Activated CD4-positive, CD25-positive, alpha-beta regulatory T cell treated with anti-CD3 and anti-CD28 coated beads, Interleukin-2, amount 50 U/mL, for 72 hours (primary cell): ENCODE measurements around the gene MXRA7.
"Not testable (repeated sequence)": the region's sequence is repeated elsewhere in the genome, so short reads cannot be mapped to it uniquely, and the experiment has no call there.

ENCODE experiments used
- DNase-seq: peaks from one replicate; pipeline ENCODE4 v3.0.0; 2021

MXRA7 gene, protein sequence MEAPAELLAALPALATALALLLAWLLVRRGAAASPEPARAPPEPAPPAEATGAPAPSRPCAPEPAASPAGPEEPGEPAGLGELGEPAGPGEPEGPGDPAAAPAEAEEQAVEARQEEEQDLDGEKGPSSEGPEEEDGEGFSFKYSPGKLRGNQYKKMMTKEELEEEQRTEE

DNA sequence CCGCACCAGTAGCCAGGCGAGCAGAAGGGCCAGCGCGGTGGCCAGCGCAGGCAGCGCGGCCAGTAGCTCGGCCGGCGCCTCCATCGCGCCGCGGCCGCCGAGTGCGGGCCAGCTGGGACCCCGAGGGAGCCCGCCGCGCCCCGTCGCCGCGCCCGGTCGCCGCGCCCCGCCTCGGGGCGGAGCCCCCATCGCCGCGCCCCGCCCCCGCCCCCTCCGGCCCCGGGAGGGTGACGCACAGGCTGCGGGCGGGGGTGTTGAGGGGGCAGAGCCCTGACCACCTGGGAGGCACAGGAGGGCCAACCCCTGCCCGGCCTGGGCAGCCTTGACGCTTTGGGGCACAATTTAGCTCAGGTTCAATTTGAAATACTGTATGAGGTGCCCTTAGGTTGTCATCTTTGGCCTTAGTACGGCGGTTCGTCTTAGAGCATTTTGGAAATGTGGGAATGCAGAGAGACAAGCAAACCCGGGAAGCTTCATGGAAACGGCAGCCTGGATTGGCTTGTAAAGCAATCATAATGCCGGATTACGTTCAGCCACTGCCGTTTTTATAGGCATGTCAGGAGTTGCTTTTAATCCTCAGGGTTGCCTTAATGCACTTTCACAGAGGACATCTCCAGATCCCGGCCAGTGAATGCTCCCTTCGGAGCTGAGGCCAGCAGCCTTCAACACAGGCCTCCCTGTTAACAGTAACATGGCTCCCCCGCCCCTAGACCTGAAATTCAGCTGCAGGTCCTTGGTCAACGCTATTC lies at the start of gene MXRA7:
Gene MXRA7, minus strand, starts transcription at position 103 of the 749 bp plus-strand sequence. Its CDS starts 19 bp downstream, at position 84.
- DNase-seq = peak; percentile 42

GRCh38 chr17:76758570-76758969 lies 47.8 kb upstream of the MXRA7 start:
- DNase-seq = no peak

DNA sequence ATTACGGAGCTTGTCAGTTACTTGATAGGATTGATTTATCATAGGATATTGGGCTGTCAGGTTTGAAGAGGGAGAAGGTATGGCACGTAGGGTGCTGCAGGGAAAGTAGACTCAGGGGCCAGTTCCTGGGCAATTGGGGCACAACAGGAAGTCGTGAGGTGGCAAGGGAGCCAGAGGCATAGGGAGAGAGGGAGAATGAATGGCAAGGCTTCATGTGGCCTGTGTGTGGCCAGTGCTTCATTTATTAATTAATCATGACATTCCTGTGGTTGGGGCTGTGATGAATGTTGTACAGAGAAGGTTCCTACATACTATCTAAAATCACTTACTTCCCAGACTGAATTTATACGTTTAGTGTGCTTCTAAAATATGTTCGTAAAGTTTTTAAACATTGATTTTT lies 46.5 kb upstream of the MXRA7 start:
- DNase-seq = no peak

DNA sequence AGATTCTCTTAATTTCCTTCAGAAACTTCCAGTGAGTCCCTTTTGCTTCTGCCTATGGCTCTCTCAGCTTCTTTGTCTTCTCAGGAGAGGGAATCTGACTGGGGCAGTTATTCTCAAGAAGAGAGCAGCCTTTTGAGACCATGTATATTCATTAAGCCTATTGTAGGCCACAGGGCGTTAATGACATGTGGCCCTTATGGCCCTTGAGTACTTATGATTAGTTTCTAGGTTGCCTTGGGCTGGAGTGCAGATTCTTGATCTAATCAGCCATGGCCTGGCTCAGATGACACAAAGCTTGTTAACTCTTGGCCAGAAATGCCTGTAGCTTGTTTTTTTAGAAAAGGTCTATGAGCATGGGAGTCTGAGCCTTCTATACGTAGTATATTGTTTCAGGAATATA lies 44.5 kb upstream of the MXRA7 start:
- no peak for DNase-seq

DNA sequence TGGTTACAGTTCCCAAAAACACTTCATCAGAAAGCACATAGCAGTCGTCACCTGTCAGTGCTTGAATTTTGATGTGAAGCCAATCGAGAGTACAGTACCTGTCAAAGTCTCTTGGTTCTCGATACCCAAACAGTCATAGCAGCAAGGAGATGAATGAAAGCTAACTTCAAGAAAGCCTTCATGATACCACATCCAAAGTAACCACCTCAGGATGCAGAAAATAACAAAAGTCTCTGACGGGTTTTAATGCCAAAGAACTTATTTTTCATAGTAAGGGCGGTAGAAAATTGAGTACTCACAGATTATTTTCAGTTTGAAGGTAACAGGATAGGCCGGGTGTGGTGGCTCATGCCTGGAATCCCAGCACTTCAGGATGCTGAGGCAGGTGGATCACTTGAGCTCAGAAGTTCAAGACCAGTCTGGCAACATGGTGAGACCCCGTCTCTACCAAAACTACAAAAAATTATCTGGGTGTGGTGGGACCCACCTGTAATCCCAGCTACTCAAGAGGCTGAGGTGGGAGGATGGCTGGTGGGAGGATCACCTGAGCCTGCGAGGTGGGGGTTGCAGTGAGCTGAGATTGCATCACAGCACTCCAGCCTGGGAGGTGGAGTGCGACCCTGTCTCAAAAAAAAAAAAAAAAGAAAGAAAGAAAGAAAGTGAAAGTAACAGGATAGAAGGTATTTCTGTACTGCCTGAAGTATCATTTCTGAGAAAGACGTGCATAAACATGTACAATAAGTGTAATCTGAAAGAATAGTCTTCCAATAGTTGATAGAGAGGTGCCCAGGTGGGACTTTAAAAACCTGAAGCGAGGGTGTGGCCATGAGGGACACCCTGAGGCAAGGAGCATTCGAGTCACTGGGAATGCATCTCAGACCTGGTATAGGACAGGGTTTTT lies 42.5 kb upstream of the MXRA7 start:
- DNase-seq = no peak

- no peak for DNase-seq
These were observed 41.2 kb upstream of the MXRA7 start for GRCh38 chr17:76752006-76752405.

DNA sequence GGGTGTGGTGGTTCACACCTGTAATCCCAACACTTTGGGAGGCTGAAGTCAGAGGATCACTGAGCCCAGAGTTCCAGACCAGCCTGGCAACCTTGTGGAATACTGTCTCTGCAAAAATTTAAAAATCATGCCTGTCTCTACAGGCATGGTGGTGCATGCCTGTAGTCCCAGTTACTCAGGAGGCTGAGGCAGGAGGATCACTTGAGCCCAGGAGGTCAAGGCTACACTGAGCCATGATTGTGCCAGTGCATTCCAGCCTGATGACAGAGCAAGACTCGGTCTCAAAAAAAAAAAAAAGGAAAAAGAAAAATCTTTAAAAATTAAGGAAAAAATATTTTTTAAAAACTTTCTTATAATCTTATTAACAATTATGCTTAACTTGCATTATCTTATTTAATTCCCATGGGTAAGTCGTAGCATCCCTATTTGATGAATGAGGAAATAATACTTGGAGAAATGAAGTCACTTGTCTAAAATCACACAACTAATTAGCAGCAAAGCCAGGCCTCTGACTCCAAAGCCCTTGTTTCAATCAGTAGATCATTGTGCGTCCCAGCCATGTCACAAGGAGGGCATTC lies 40.7 kb upstream of the MXRA7 start:
- DNase-seq = no peak

DNA sequence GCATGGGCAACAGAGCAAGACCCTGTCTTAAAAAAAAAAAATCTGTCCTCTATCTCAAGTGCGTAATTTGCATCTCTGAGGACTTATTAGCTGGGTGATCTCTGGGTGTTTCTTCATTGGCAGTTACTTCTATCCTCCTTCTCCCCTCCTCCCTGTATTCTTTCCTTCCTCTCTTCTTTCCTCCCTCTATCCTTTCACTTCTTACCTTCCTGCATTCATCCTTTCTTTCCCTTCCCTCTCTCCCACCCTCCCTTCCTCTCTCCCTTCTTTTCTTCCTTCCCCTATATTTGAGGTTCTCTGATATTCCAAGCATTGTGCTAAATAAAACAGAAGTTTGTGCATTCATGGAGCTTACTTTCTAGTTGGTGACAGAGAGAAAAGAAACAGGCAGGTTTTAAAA lies 37.9 kb upstream of the MXRA7 start:
- no peak for DNase-seq

DNA sequence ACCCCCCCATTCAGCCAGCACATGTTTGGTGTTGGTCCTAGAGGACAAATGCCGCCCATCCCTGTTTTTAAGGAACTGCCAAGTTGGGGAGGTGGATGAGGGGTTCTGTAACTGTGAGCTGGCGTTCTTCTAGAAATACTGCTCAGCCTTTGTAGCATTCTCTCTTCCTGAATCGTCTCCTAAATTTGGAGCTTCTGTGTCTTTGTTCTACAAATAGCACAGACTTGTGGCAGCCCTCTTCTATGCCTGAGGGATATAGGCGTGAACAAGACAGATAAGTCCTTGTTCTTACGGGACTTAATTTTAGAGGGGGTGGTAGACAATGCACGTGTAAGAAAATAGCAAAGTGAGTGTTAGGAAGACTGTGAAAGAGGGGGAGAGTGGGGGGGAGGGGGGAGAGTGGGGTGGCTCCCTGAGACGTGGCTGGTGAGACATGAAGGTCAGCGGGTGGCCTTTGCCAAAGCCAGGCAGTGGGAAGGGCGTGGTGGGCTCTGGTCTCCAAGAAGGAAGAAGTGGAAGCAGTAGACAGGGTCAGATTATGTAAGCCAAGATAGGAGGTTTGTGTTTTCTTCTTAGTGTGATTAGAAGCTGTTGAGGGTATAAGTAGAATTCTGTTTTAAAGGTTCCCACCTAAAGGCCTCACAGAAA lies 37.1 kb upstream of the MXRA7 start:
- no peak for DNase-seq

DNA sequence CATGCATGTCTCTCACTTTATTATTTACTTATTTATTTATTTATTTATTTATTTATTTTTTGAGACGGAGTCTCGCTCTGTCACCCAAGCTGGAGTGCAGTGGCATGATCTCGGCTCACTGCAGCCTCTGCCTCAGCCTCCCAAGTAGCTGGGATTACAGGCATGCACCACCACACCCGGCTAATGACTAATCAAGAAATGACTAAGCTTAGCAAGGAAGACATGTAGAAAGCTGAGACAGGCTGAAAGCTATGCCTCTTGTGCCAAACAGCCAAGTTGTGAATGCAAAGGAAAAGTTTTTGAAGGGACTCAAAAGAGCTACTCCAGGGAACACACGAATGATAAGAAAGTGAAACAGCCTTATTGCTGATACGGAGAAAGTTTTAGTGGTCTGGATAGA lies 35.0 kb upstream of the MXRA7 start:
- DNase-seq = not testable (repeated sequence)

GRCh38 chr17:76744747-76745146 lies 34.0 kb upstream of the MXRA7 start:
- DNase-seq = no peak

DNA sequence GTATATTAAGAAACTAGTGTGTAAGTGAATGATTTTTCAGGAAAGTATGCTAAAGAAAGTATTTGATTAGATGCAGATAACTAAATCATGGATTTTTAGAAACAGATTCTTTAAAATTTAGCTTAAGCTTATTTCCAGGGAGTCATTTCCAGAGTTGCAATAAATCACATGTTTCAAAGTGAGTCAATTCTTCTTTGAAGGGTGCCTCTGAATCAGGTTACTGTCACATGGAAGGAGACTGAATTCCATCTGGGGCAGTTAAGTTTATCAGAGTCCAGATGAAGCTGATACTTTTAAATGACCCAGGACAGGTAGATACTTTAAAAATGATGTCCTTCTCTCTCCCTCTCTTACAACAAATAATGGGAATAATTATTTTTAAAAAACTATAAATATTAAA lies 32.2 kb upstream of the MXRA7 start:
- DNase-seq = no peak

- DNase-seq = no peak
These were observed 29.8 kb upstream of the MXRA7 start for GRCh38 chr17:76740329-76741118.

DNA sequence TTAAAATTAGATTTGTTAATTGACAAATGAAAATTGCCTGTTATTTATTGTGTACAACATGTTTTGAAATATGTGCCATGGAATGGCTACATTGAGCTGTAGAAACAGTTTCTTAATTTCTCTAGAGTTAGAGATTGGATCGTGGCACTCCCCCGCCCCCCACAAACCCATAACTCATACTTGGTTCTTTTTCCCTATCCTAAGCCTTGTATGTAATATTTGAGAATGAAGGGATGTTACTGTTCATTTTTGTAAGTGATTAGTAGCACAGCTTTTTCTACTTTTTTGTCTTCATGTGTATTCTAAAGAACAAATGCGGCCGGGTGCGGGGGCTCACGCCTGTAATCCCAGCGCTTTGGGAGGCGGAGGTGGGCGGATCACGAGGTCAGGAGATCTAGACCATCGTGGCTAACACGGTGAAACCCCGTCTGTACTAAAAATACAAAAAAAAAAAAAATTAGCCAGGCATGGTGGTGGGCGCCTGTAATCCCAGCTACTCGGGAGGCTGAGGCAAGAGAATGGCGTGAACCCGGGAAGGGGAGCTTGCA lies 28.9 kb upstream of the MXRA7 start:
- not testable (repeated sequence) for DNase-seq

DNA sequence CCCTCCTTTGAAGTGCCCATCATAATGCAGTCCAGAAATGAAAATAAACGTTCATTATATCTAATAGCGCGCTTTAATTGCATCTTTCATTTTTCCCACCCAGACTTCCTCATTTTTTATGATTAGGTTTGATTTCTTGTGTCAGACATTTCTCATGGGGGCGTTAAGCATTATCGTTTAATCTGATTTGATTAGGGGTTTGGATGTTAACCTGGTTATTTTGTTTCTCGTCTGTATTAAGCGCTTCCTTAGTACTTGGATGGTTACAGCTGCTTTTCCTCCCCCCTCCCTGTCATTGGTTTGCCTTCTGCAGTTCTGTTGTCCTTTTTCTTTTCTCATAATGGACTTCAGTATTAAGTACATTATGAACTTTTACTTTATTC lies 27.7 kb upstream of the MXRA7 start:
- DNase-seq = no peak

- DNase-seq = peak; percentile 93
These were observed 27.1 kb upstream of the MXRA7 start, which contains the start of gene MFSD11 for GRCh38 chr17:76737676-76738467. Gene MFSD11, plus strand, starts transcription at chr17:76738119. Its CDS starts 234 bp downstream, at chr17:76738353.

- peak; percentile 98 for DNase-seq
These were observed 26.4 kb upstream of the MXRA7 start, which contains the start of gene SRSF2 for GRCh38 chr17:76737082-76737675. Gene SRSF2, minus strand, starts transcription at chr17:76737331. Its CDS starts 171 bp downstream, at chr17:76737160.

DNA sequence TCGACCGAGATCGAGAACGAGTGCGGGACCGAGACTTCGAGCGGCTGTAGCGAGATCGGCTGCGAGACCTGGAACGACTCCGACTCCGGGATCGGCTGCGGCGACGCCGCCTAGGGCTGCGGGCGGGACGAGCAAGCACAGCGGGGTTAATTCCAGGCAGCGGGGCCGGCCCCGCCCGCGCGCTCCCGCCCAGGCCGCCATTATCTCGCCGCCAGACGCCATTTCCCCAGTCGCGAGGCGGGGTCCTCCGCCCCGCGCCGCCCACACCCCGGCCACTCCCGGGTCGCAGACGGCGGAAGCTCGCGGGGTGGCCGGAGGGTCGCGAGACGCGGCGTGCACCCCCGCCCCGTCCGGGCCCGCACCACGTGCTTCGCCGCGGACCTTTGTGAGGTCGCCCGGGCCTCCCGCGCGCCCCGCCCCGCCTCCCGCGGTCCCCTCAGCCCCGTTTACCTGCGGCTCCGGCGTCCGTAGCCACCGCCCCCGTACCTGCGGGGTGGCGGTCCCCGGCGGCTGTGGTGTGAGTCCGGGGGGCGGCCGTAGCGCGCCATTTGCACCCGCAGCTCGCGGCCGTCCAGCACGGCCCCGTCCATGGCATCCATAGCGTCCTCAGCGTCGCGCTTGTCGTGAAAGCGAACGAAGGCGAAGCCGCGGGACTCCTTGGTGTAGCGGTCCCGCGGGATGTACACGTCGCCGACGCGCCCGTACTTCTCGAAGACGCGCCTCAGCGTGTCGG lies 25.8 kb upstream of the MXRA7 start:
- DNase-seq = peak; percentile 69

GRCh38 chr17:76735586-76736348 lies 25.0 kb upstream of the MXRA7 start:
- DNase-seq = no peak
